H4 (cell line): ENCODE results near the gene AOX1. TPM values are rescaled to one million over a fixed set of nuclear protein-coding genes. Genes with fewer than 3 reads are reported as not detected.
"Not testable (repeated sequence)": the region's sequence is repeated elsewhere in the genome, so short reads cannot be mapped to it uniquely, and the experiment has no call there.

Experiments
- DNase-seq: peaks from one replicate; pipeline ENCODE4 v3.0.0-alpha.2; 2015; ENCODE audit warnings: low spot score
- total RNA-seq: library from RNA; depleted of rRNA; stranded (reverse); fragments of >200 nt; shearing (Covaris generic); gene quantifications from 2 replicates; pipeline ENCODE4 v1.2.3, GENCODE V29; 2014

Gene AOX1
- total RNA-seq, 1 experiment from 2014 or later, result 3.3 TPM

- no peak for DNase-seq
Measured at GRCh38 chr2:200602584-200602983, 16.8 kb downstream of the AOX1 start.

GRCh38 chr2:200603972-200604371, 18.2 kb downstream of the AOX1 start:
- DNase-seq, result no peak

- DNase-seq, result no peak
Measured at GRCh38 chr2:200604571-200605255, 18.9 kb downstream of the AOX1 start.

- DNase-seq, result no peak
Measured at GRCh38 chr2:200608341-200609027, 22.7 kb downstream of the AOX1 start.

GRCh38 chr2:200609028-200609614, 23.3 kb downstream of the AOX1 start:
- no peak for DNase-seq

GRCh38 chr2:200610217-200610616, 24.4 kb downstream of the AOX1 start:
- DNase-seq, result not testable (repeated sequence)

- no peak for DNase-seq
Measured at GRCh38 chr2:200613692-200614091, 27.9 kb downstream of the AOX1 start.

- no peak for DNase-seq
Measured at GRCh38 chr2:200614249-200614648, 28.4 kb downstream of the AOX1 start.

- DNase-seq, result peak; percentile 44
Measured at GRCh38 chr2:200615247-200615646, 29.4 kb downstream of the AOX1 start.

- DNase-seq, result peak; percentile 46
Measured at GRCh38 chr2:200616193-200616592, 30.4 kb downstream of the AOX1 start.

- no peak for DNase-seq
Measured at GRCh38 chr2:200616656-200617055, 30.8 kb downstream of the AOX1 start.

GRCh38 chr2:200617156-200618053, 31.6 kb downstream of the AOX1 start:
- DNase-seq, result no peak

GRCh38 chr2:200618054-200618419, 32.2 kb downstream of the AOX1 start:
- DNase-seq, result no peak

GRCh38 chr2:200618590-200619021, 32.8 kb downstream of the AOX1 start:
- DNase-seq, result no peak

GRCh38 chr2:200619279-200619678, 33.5 kb downstream of the AOX1 start:
- no peak for DNase-seq

GRCh38 chr2:200620606-200621390, 35.0 kb downstream of the AOX1 start:
- no peak for DNase-seq

GRCh38 chr2:200622106-200622505, 36.3 kb downstream of the AOX1 start:
- DNase-seq, result no peak

- no peak for DNase-seq
Measured at GRCh38 chr2:200624026-200624425, 38.2 kb downstream of the AOX1 start.

- no peak for DNase-seq
Measured at GRCh38 chr2:200624658-200625057, 38.8 kb downstream of the AOX1 start.

GRCh38 chr2:200625282-200625681, 39.5 kb downstream of the AOX1 start:
- DNase-seq, result no peak

- DNase-seq, result no peak
Measured at GRCh38 chr2:200625958-200626363, 40.1 kb downstream of the AOX1 start.
